Adrenal gland (tissue), 5 donors: Measurements from ENCODE around the gene TIMM29.

Source experiments
- POLR2A ChIP-seq, 2 donors: fragments of 450-650 bp; IDR thresholded peaks; one replicate each; pipeline ENCODE4 v1.6.1; 2017; ENCODE audit warnings: antibody characterized with exemption in 2 of 2, mild to moderate bottlenecking in 2 of 2, moderate library complexity in 1 of 2
- TF ChIP-seq, protein P1 (sequence below), 6 experiments: fragments of 450-650 bp in 4 of 6; fragments of 200-600 bp in 2 of 6; sonication (generic) in 1 of 6; IDR thresholded peaks; 1 replicate in 5 of 6; 2 replicates in 1 of 6; pipeline versions ENCODE4 v1.5.1 to v1.8.0; 2016 to 2021; ENCODE audit warnings: antibody characterized with exemption in 6 of 6, mild to moderate bottlenecking in 2 of 6, moderate library complexity in 1 of 6
- donor health status: DM: no; HTN: no; CAD: no.

- TF ChIP-seq, protein P1, sequence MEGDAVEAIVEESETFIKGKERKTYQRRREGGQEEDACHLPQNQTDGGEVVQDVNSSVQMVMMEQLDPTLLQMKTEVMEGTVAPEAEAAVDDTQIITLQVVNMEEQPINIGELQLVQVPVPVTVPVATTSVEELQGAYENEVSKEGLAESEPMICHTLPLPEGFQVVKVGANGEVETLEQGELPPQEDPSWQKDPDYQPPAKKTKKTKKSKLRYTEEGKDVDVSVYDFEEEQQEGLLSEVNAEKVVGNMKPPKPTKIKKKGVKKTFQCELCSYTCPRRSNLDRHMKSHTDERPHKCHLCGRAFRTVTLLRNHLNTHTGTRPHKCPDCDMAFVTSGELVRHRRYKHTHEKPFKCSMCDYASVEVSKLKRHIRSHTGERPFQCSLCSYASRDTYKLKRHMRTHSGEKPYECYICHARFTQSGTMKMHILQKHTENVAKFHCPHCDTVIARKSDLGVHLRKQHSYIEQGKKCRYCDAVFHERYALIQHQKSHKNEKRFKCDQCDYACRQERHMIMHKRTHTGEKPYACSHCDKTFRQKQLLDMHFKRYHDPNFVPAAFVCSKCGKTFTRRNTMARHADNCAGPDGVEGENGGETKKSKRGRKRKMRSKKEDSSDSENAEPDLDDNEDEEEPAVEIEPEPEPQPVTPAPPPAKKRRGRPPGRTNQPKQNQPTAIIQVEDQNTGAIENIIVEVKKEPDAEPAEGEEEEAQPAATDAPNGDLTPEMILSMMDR (IDR thresholded peaks at IDR 0.05) = peak in 1 of 6 experiments; percentile 6
- no peak for TF ChIP-seq POLR2A (IDR thresholded peaks at IDR 0.05)
Observed at GRCh38 chr19:10961073-10961860, 32.7 kb downstream of the TIMM29 start.
